Heart right ventricle (tissue), 16 donors: Measurements from ENCODE around the gene CFAP47. TPM values are rescaled to one million over a fixed set of nuclear protein-coding genes. Genes with fewer than 3 reads are reported as not detected.

ENCODE experiments used
- ATAC-seq, 8 donors: fragments of 200-7000 bp; cut with Tn5 transposase; one replicate each; pipeline ENCODE4 v1.9.1; 2020; ENCODE audit warnings: mild to moderate bottlenecking in 8 of 8, moderate library complexity in 8 of 8, moderate number of reproducible peaks in 1 of 8
- DNase-seq, 2 donors: peaks; one replicate each; pipeline ENCODE4 v3.0.0-alpha.2; 2020
- H3K27ac ChIP-seq, 10 donors: fragments of 200-600 bp; sonication (generic) in 2 of 10; one replicate each; pipeline versions ENCODE4 v1.5.0 to v1.8.0; 2020 to 2022; ENCODE audit warnings: mild to moderate bottlenecking in 3 of 10
- H3K27me3 ChIP-seq, 7 donors: fragments of 200-600 bp; one replicate each; pipeline ENCODE4 v1.8.0; 2021 to 2022; ENCODE audit warnings: mild to moderate bottlenecking in 2 of 7
- H3K36me3 ChIP-seq, 9 donors: fragments of 200-600 bp; sonication (generic) in 1 of 9; one replicate each; pipeline versions ENCODE4 v1.5.0 to v1.8.0; 2020 to 2022; ENCODE audit warnings: mild to moderate bottlenecking in 2 of 9
- H3K4me1 ChIP-seq, 9 donors: fragments of 200-600 bp; sonication (generic) in 1 of 9; one replicate each; pipeline versions ENCODE4 v1.5.0 to v1.8.0; 2020 to 2022; ENCODE audit warnings: mild to moderate bottlenecking in 4 of 9
- H3K4me3 ChIP-seq, 10 donors: fragments of 200-600 bp; sonication (generic) in 2 of 10; one replicate each; pipeline versions ENCODE4 v1.5.0 to v1.8.0; 2020 to 2022; ENCODE audit warnings: mild to moderate bottlenecking in 7 of 10, moderate library complexity in 2 of 10
- H3K9me3 ChIP-seq, 11 donors: fragments of 200-600 bp in 10 of 11; sonication (generic) in 2 of 11; one replicate each; pipeline versions ENCODE4 v1.5.0 to v1.8.0; 2013 to 2022; ENCODE audit warnings: mild to moderate bottlenecking in 2 of 11, control low read depth in 1 of 11, moderate library complexity in 1 of 11
- WGBS, 2 donors: extraction: QIAGEN DNeasy Blood & Tissue Kit; methylation state at CpG; one replicate each; pipeline ENCODE4 v1.1.7; 2013; ENCODE audit warnings: inconsistent platforms in 1 of 2; 5-methylcytosine and 5-hydroxymethylcytosine counted together
- intact Hi-C, 10 donors: fragments of 100-400 bp; cut with DNase I; formaldehyde crosslinking; loops; one replicate each; pipeline versions ENCODE4 v1.11.1 to v1.14.2; 2022
- polyA plus RNA-seq, 2 donors: library from polyadenylated mRNA; stranded (reverse); fragments of 200-250 nt; gene quantifications; one replicate each; pipeline ENCODE4 v1.2.3, GENCODE V29; 2013
- total RNA-seq, 10 donors: library from RNA; stranded (reverse); fragmentation: NEBNext Ultra II Directional in 3 of 10; extraction: Animal tissue kit (Norgen Biotek cat#: 25700) in 3 of 10; gene quantifications; one replicate each; pipeline versions ENCODE4 v1.2.1 to v1.2.4, GENCODE V29; 2021 to 2023
- TF ChIP-seq, protein P1 (sequence below), 9 donors: fragments of 200-600 bp; sonication (generic) in 2 of 9; IDR thresholded peaks; one replicate each; pipeline versions ENCODE4 v1.5.0 to v1.8.0; 2021 to 2022; ENCODE audit warnings: antibody characterized with exemption in 9 of 9, mild to moderate bottlenecking in 5 of 9, moderate library complexity in 1 of 9
- donor health status: Arrhythmogenic right ventricular cardiomyopathy.
- donor health status: ischemic (EF 13 %, LVEDD 7.1; RV severe dilation, severe dysfunction).
- donor health status: healthy with polysubstance abuse.
- donor health status: DM: no; HTN: yes; CAD: no.
- donor health status: DM: no; HTN: no; CAD: no.
- donor health status: ischemic (EF 25% LVEDD 6.9; RV normal size, moderate dysfunction).
- donor health status: ischemic (EF 25% LVEDD 5.7; RV mildly dilated, moderate dysfunction).
- donor health status: healthy.
- donor health status: DM: yes; HTN: yes; CAD: no.
- donor health status: Ischemic cardiomyopathy.
- donor health status: ischemic (EF 35%, LVEDD 5.7; RV mildly dilated, moderate dysfunction).
- donor health status: nonischemic (EF 11% LVEDD 7.7; RV severe dilation, severe dysfunction).
- donor health status: DM: yes; HTN: yes; CAD: no.
- donor health status: PGD.
- donor health status: ischemic (EF 29% LVEDD 5.4; RV normal size, mild dysfunction).
- donor health status: nonischemic (EF 23%, LVEDD 6.1; RV moderate dilation, normal function).

The CFAP47 gene
- total and polyA plus RNA-seq, 12 donors, result 0.05 to 0.07 TPM; not detected in 10

DNA sequence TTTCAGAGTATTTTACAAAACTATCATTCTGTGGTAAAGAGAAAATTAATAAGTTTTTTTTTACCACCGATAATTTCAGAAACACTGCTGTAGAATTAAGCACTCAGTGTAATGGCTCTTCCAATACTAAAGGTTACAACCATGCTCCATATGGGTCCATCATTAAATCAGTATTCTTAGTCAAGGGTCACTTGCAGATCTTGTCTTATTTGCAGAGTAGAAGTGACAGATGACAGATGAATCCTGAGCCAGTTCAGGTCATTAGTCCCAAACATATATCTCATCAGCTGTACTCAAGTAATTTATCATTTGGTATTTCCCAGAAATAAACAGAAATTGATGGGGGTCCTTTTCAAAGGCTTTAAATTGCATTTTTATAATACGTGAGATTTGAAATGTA, 182.9 kb downstream of the CFAP47 start:
- 80 to 87% methylated on average over 2 of the region's 2 CpGs for WGBS, 2 donors
- Histone ChIP-seq H3K9me3 (no peaks in the 10 kb centered on the region), H3K4me1 (no peaks in the 10 kb centered on the region), H3K4me3 (no peak overlapping the region), H3K36me3 (no peaks in the 10 kb centered on the region), H3K27ac (no peak overlapping the region), H3K27me3 (no peaks in the 10 kb centered on the region)
- no peak for DNase-seq
- TF ChIP-seq, protein P1, sequence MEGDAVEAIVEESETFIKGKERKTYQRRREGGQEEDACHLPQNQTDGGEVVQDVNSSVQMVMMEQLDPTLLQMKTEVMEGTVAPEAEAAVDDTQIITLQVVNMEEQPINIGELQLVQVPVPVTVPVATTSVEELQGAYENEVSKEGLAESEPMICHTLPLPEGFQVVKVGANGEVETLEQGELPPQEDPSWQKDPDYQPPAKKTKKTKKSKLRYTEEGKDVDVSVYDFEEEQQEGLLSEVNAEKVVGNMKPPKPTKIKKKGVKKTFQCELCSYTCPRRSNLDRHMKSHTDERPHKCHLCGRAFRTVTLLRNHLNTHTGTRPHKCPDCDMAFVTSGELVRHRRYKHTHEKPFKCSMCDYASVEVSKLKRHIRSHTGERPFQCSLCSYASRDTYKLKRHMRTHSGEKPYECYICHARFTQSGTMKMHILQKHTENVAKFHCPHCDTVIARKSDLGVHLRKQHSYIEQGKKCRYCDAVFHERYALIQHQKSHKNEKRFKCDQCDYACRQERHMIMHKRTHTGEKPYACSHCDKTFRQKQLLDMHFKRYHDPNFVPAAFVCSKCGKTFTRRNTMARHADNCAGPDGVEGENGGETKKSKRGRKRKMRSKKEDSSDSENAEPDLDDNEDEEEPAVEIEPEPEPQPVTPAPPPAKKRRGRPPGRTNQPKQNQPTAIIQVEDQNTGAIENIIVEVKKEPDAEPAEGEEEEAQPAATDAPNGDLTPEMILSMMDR (IDR thresholded peaks at IDR 0.05), result no peak
- intact Hi-C loops, result no loop called here
- ATAC-seq, result no peak

DNA sequence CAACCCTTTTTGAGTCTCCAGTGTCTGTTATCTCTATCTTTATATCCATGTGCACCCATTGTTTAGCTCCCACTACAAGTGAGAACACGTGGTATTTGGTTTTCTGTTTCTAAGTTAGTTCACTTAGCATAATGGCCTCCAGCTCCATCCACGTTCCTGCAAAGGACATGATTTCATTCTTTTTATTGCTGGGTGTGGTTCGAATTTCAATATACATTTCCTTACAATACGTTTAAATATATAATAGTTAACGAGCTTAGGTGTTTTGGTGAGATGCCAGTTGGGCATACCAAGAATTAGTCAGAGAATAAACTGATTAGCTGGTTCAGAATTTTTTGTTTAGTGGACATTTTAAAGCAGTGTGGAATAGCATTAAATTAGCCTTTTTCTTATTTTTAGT, 196.7 kb downstream of the CFAP47 start:
- peaks cover 0 to 39% (median 0%) of the 10 kb centered on the region in 11 donors for H3K9me3 ChIP-seq
- no peaks in the 10 kb centered on the region for H3K36me3 ChIP-seq
- TF ChIP-seq, protein P1 (IDR thresholded peaks at IDR 0.05), result no peak
- 56 to 66% methylated on average over 5 of the region's 5 CpGs for WGBS, 2 donors
- no peak for ATAC-seq
- DNase-seq, result no peak
- no peak overlapping the region for H3K4me3 ChIP-seq
- H3K27me3 ChIP-seq, result no peaks in the 10 kb centered on the region
- intact Hi-C loops, result no loop called here
- H3K27ac ChIP-seq, result no peak overlapping the region
- no peaks in the 10 kb centered on the region for H3K4me1 ChIP-seq

DNA sequence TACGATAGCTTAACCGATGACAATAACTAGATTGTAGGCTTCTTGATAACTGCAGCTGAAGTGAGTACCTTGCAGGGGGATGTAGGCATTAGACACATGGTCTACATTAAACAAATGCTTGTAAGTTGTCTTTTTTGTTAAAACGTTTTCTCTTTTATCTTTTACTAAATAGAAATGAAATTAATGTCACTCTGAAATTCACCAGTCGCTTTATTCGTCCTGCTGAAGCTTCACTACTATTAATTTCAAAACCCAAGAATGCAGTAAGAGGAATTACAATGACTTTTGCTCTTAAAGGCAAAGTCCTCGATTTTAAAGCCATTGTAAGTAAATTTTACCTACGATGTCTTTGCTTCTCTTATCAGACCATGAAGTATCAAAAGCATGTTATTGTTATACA, 239.7 kb downstream of the CFAP47 start:
- Histone ChIP-seq H3K27me3 (no peaks in the 10 kb centered on the region), H3K36me3 (no peaks in the 10 kb centered on the region), H3K4me1 (no peaks in the 10 kb centered on the region), H3K9me3 (no peaks in the 10 kb centered on the region), H3K4me3 (no peak overlapping the region), H3K27ac (no peak overlapping the region)
- intact Hi-C loops, result no loop called here
- TF ChIP-seq, protein P1 (IDR thresholded peaks at IDR 0.05), result no peak
- DNase-seq, result no peak
- WGBS, 2 donors, result 69 to 78% methylated on average over 7 of the region's 7 CpGs
- no peak for ATAC-seq

DNA sequence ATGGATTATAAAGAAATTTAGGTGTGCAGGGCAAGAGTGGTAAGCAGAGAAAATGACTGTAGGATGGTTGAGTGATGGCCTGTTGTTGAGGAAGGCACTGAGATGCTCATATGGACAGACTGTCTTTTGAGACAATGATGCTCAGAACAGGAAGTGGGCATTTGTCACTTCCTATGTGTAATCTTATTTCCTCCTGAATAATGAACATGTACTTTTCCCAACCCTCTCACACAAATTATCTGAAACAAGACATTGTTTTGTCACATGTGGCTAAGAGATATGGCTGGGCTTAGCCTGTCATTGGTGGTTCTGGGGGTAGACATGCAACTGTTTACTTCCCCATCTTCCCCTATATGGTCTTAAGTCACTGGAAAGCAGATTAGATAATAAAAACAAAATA, 240.5 kb downstream of the CFAP47 start:
- Histone ChIP-seq H3K27ac (no peak overlapping the region), H3K4me1 (no peaks in the 10 kb centered on the region), H3K4me3 (no peak overlapping the region), H3K27me3 (no peaks in the 10 kb centered on the region), H3K9me3 (no peaks in the 10 kb centered on the region), H3K36me3 (no peaks in the 10 kb centered on the region)
- TF ChIP-seq, protein P1 (IDR thresholded peaks at IDR 0.05), result no peak
- ATAC-seq (no peak), DNase-seq (no peak)
- intact Hi-C loops, result no loop called here

DNA sequence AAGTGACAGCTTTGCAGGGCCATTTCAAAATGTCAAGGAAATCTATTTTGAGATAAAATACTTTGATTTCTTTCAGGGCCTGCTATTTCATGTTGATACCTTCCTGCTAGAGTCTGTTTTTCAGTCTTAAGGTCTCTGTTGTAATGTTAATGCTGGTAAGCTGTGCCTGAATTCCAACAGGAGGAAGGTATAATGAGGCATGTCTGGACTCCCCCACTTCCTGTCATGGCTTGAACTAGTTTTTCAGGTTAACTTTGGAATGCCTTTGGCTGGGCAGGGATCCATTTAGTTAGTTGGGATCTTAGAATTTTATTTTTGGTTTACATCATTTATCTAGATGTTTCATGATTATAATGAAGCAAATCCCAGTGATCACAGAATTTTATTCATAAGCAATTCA, 279.0 kb downstream of the CFAP47 start:
- intact Hi-C loops, result no loop called here
- Histone ChIP-seq H3K27ac (no peak overlapping the region), H3K36me3 (no peaks in the 10 kb centered on the region), H3K4me1 (no peaks in the 10 kb centered on the region), H3K4me3 (no peak overlapping the region), H3K9me3 (no peaks in the 10 kb centered on the region), H3K27me3 (no peaks in the 10 kb centered on the region)
- TF ChIP-seq, protein P1 (IDR thresholded peaks at IDR 0.05), result no peak
- ATAC-seq, result no peak
- no peak for DNase-seq
